ENCODE results near the gene EPB41L3. TPM values are rescaled to one million over a fixed set of nuclear protein-coding genes. Genes with fewer than 3 reads are reported as not detected.

Gene EPB41L3
- total RNA-seq, 1 experiment from 2014 or later: 20.6 TPM

DNA sequence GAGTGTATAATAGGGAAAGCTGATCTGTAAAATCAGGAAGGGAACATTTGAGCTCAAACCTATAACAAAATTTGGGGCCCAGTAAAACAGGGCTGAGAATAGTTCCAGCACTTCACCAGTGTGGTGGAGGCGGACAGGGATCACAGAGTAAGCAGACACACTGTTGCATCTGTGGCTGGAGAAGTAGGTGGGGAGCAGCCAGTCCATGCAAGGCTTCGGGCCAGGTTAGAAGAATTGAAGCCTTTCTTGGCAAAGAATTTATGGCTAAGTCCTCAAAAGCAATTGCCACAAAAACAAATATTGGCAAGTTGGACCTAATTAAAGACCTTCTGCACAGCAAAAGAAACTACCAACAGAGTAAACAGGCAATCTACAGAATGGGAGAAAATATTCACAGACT is 154.4 kb downstream of the EPB41L3 start:
- ChIA-PET POLR2A (no interaction called here), CTCF (no interaction called here)
- H3K4me3 Mint-ChIP-seq: no peak overlapping the region
- DNase-seq (ENCODE audit: low spot score): no peak
- no peaks in the 10 kb centered on the region for H3K27me3 Mint-ChIP-seq (ENCODE audit: low read depth)
- no peak overlapping the region for H3K27ac Mint-ChIP-seq
- H3K4me1 Mint-ChIP-seq: no peaks in the 10 kb centered on the region
- H3K9me3 Mint-ChIP-seq: peaks cover 8% of the 10 kb centered on the region
- ATAC-seq: no peak
- no peaks in the 10 kb centered on the region for H3K36me3 Mint-ChIP-seq
- no peak for TF ChIP-seq AFF4 (CRISPR knock-in tag; IDR thresholded peaks at IDR 0.05; ENCODE audit: borderline replicate concordance)
- TF ChIP-seq TEAD1 (CRISPR knock-in tag; IDR thresholded peaks at IDR 0.05): no peak
- TF ChIP-seq, protein P1, sequence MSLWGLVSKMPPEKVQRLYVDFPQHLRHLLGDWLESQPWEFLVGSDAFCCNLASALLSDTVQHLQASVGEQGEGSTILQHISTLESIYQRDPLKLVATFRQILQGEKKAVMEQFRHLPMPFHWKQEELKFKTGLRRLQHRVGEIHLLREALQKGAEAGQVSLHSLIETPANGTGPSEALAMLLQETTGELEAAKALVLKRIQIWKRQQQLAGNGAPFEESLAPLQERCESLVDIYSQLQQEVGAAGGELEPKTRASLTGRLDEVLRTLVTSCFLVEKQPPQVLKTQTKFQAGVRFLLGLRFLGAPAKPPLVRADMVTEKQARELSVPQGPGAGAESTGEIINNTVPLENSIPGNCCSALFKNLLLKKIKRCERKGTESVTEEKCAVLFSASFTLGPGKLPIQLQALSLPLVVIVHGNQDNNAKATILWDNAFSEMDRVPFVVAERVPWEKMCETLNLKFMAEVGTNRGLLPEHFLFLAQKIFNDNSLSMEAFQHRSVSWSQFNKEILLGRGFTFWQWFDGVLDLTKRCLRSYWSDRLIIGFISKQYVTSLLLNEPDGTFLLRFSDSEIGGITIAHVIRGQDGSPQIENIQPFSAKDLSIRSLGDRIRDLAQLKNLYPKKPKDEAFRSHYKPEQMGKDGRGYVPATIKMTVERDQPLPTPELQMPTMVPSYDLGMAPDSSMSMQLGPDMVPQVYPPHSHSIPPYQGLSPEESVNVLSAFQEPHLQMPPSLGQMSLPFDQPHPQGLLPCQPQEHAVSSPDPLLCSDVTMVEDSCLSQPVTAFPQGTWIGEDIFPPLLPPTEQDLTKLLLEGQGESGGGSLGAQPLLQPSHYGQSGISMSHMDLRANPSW (CRISPR knock-in tag; conservative IDR thresholded peaks at IDR 0.05; ENCODE audit: low read depth): no peak
- TF ChIP-seq, protein P2, sequence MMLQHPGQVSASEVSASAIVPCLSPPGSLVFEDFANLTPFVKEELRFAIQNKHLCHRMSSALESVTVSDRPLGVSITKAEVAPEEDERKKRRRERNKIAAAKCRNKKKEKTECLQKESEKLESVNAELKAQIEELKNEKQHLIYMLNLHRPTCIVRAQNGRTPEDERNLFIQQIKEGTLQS (CRISPR knock-in tag; conservative IDR thresholded peaks at IDR 0.05): no peak
- TF ChIP-seq RELA (CRISPR knock-in tag; IDR thresholded peaks at IDR 0.05; ENCODE audit: borderline replicate concordance): no peak
- no peak for TF ChIP-seq KAT7 (CRISPR knock-in tag; IDR thresholded peaks at IDR 0.05; ENCODE audit: borderline replicate concordance)
- TF ChIP-seq ATF2 (CRISPR knock-in tag; IDR thresholded peaks at IDR 0.05; ENCODE audit: borderline replicate concordance, low read depth): no peak
- TF ChIP-seq E2F4 (CRISPR knock-in tag; IDR thresholded peaks at IDR 0.05; ENCODE audit: borderline replicate concordance, low read depth): no peak
- TF ChIP-seq PREB (CRISPR knock-in tag; IDR thresholded peaks at IDR 0.05; ENCODE audit: borderline replicate concordance): no peak
- TF ChIP-seq ELF4 (CRISPR knock-in tag; IDR thresholded peaks at IDR 0.05; ENCODE audit: low read depth): no peak
- TF ChIP-seq CDX4 (CRISPR knock-in tag; IDR thresholded peaks at IDR 0.05; ENCODE audit: borderline replicate concordance): no peak
- no peak for TF ChIP-seq TP53 (CRISPR knock-in tag; IDR thresholded peaks at IDR 0.05)
- TF ChIP-seq NR1H2 (CRISPR knock-in tag; IDR thresholded peaks at IDR 0.05): no peak
- TF ChIP-seq GRHL2 (CRISPR knock-in tag; IDR thresholded peaks at IDR 0.05; ENCODE audit: insufficient replicate concordance, severe bottlenecking): no peak
- no peak for TF ChIP-seq ZNF317 (CRISPR knock-in tag; IDR thresholded peaks at IDR 0.05; ENCODE audit: borderline replicate concordance, low read depth)
- TF ChIP-seq SMAD4 (CRISPR knock-in tag; IDR thresholded peaks at IDR 0.05): no peak
